HG03064 (cell line): Measurements from ENCODE around the gene KCNK4.
A peak's percentile ranks its signal among the peaks of the same experiment; 100 is the strongest.
"Not testable (repeated sequence)": the region's sequence is repeated elsewhere in the genome, so short reads cannot be mapped to it uniquely, and the experiment has no call there.

Experiments
- ATAC-seq: cut with Tn5 transposase; IDR thresholded peaks from one replicate; pipeline ENCODE4 v1.9.1; 2021; ENCODE audit warnings: low read depth; ENCODE audit not compliant: unreplicated experiment

Gene KCNK4

DNA sequence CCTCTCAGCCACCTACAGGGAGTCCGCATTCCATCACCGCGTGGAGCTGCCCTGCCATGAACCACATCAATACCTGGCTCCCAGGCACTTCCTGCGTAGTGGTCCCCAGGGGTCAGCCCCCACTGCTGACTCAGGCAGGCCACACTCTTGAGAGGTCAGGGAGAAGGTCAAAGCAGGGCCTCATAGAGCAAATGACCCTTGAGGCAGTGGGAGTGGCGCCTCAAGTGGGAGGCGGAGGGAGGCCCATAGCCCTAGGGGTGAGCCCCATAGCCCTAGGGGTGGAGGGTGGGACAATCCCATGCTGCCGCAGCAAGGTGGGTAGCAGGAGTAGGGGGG lies 31.8 kb downstream of the KCNK4 start:
- ATAC-seq: no peak

DNA sequence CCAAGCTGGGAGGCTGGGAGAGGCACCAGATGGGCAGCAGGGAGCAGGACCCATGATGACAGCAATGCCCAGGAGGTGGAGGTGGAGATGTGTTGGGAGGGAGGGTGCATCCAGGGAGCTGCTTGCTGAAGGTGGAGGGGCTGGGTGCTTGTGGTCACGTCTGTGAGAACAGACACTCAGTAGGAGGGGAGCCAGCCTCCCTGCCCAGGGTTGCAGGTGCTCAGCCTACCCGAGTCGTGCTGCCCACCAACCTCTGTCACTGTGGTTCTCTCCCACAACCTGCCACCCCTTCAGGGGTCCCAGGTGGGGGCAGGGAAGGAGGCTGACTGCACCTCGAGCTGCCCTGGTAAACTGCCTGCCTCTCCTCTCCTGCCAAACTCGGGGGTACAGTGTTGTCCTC lies 32.3 kb downstream of the KCNK4 start:
- no peak for ATAC-seq

DNA sequence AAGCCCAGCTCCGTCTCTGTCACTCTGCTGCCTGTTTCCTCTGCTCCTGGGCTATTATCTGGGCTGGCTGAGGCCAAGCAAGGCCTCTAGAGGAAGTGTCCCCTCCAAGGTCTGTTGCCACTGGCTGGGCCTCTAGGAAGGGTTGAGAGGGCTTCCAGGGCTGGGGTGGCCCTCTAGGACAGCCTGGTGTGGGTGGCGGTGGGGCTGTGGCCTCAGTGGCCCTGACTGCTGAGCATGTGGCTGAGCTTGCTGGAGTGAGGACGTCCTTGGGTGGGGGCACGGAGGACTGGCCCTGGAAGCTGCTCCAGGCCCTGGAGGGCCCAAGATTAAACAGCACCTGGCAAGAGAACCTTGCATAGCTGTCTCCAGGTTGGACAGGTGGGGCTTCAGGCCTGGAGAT lies 32.9 kb downstream of the KCNK4 start:
- ATAC-seq: not testable (repeated sequence)

DNA sequence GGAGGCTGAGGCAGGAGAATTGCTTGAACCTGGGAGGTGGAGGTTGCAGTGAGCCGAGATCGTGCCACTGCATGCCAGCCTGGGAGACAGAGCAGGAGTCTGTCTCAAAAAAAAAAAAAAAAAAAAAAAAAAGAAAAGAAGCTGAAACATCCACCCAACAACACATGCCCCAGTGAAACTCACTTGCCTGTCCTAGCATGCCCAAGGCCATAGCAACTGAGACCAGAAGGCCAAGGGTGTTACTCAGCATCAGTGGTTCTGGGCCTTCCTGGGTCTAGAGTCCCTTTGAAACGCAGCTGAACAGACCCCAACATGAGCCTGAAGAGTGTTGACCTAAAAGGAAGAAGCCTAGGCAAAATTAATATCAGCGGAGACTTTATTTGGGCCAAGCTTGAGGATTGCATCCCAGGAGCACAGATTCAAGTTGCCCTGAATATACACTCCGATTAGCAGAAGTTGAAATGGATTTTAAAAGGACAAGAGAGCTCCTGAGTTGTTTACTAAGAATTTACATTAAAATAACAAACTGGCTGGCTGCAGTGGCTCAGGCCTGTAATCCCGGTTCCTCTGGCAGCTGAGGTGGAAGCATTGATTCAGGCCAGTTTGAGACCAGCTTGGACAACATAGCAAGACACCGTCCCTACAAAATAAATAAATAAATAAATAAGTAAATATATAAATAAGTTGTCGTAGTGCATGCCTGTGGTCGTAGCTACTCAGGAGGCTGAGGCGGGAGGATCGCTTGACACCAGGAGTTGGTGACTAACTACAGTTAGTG lies 33.8 kb downstream of the KCNK4 start:
- ATAC-seq: no peak

DNA sequence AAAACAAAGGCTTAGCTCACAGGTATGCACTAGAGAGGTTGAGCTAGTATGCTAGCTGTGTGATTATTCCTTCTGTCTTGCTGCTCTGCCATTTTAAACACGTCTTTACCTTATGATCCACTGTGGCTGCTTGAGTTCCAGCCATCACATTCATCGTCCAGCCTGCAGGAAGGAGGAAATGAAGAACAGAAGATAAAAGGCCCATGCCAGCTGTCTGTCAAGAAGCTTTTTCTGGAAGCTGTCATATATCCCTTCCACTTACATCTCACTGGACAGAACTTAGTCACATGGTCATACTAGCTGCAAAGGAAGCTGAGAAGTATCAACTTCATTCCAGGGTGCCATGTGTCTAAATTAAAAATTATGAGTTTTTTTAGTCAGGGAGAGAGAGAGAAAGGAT lies 36.3 kb downstream of the KCNK4 start:
- ATAC-seq: no peak

DNA sequence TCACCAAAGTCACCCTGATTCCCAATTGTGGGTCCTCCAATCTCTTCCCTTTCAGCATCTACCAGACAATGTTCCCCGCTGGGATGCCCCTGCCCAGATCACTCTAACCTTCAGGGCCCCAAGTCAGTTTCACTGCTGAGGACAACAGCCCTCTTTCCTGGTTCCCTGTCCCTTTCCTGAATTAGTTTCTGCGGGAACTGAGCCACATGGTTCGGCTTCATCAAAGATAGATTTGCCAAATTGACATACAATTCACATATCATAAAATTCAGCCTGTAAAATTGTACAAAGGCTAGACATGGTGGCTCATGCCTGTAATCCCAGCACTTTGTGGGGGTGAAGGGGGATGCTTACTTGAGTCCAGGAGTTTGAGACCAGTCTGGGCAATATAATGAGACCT lies 36.9 kb downstream of the KCNK4 start:
- ATAC-seq: no peak

DNA sequence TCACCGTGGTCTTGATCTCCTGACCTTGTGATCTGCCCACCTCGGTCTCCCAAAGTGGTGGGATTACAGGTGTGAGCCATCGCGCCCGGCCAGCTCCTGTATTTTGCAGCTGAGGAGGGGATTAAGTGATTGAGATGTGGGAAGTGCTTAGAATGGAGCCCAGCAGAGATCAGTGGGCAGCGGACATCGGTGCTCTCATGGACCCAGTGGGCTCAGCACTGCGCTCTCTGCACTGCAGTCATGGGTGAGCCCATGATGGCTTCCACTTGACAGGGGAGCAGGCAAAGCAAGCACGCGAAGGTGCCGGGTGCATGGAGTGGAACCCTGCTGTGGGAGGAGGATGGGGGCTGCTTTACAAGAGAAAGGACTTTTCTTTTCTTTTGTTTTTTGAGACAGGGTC lies 39.8 kb downstream of the KCNK4 start:
- no peak for ATAC-seq

DNA sequence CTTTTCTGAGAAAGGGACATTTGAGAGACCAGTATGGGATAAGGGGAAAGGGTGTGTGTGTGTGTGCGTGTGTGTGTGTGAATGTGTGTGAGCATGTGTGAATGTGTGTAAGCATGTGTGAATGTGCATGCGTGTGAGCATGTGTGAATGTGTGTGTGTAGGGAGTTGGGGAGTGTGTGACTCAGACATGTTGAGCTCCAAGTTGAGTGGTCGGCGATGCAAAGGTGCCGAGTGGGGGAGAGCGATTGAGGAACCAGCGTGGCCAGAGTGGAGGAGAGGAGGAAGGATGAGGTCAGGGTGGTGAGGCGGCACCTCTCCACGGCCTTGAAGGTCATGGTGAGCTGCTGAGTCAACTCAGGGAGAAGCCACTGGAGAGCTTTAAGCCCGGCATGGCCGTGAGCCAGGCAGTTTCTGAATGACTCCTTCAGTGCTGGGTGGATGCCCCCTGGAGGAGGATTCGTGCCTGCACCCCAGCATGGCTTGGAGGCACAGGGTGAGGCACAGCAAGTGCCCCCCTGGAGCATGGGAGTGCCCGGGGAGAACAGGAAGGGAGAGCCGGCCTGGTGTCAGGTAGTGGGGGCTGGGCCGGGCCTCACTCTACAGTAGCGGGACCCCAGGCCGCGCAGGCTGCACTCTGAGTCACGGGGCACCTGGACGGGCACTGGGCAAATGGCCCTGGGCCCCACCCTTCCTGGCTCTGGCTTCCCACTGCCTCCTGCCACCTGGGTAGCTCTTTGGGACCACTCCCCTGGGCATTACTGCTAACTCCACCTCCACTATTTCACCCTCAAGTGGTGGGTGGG lies 40.7 kb downstream of the KCNK4 start:
- no peak for ATAC-seq

DNA sequence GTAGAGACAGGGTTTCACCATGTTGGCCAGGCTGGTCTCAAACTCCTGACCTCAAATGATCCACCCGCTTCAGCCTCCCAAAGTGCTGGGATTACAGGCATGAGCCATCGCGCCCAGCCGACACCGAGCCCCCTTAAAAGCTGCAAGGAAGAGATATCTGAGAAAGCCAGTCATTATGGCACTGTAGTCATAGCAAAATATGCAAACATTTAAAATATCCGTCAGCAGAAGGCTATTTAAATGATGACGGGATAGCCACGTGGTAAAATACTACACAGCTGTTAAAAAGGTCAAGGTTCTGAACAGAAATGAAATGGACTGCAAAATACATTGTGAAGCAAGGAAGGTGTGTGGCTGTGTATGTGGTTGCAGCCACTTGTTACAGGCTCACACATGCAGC lies 42.5 kb downstream of the KCNK4 start:
- no peak for ATAC-seq

DNA sequence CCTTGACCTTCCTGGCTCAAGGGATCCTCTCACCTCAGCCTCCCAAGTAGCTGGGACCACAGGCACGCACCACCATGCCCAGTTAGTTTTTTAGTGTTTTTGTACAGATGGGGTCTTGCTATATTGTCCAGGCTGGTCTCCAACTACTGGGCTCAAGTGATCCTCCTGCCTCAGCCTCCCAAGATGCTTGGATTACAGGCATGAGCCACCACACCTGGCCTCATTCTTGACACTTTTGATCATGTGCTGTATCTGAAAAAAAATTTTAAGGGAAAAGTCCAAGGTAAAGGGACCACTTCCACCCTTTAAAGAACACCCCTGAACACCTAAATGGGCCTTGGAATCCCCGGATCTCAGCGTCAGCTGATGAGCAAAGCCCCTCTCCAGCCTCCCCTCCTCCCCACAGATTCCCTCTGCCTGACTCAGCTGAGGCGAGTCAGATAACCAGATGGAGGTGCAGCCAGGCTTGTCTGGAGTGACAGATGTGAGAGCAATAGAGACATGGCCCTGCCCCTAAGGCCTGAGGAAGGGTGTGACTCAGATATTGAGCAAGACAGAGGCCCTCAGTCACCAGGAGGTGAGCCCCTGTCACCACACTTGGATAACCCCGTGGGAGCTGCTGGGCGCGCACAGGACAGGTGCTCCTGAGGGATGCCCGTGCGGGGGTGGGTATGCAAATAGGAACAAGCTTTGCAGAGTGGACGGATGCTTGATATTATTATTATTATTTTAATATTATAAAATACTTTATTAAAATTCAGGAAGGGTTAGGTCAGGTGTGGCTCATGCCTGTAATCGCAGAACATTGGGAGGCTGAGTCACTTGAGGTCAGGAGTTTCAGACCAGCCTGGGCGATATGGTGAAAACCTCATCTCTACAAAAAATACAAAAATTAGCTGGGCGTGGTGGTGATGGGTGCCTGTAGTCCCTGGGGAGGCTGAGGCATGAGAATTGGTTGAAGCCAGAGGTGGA lies 43.9 kb downstream of the KCNK4 start:
- peak; percentile 74 for ATAC-seq

DNA sequence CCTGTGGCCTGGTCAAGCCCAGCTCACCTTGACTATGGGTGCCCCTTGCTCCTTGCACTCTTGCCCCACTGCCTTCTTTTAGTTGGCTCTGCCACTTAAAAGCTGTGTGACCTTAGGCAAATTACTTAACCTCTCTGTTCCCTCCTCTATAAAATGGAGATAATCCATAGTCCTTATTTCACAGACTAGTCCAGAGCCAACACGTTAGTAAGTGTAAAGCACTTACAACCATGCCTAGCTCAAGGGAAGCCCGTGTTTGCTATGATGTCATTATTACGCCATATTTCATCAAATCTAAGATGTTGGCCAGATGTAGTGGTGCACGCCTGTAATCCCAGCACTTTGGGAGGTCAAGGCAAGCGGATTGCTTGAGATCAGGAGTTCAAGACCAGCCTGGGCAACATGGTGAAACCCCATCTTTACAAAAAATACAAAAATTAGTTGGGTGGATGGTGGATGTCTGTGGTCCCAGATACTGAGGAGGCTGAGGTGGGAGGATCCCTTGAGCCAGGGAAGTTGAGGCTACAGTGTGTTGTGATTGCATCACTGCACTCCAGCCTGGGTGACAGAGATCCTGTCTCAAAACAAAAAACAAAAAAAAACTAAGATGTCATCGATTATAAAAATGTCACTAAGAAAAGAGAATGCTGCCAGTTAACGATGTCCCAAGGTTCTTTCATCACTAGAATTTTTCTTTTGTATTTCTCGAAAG lies 46.6 kb downstream of the KCNK4 start:
- ATAC-seq: no peak

DNA sequence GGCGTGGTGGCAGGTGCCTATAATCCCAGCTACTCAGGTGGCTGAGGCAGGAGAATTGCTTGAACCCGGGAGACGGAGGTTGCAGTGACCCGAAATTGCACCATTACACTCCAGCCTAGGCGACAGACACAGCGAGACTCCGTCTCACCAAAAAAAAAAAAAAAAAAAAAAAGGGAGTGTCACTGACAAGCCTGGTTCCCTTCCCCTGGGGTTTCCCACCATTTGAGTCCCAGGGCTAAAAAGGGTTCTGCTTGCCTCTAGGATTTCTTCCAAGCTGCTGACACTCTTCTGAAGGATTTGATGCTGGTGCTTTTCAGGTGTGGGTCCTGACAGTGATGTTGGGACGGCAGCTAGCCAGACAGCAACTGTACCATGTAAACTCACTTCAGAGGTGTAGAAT lies 47.6 kb downstream of the KCNK4 start:
- ATAC-seq: no peak

DNA sequence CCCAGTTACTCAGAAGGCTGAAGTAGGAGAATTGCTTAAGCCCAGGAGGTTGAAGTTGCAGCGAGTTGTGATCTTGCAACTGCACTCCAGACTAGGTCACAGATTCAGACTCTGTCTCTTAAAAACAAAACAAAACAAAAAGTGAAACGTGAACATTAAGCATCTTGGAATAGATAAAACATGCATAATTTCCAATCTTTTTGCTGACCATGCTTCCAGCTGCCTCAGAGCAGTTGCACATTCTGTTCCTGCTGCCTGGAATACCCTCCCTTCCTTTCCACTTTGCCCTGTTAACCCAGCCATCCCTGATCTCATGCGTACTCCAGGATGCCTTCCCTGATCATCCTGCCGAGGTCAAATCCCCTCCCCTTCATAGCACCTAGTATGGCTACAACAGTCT lies 48.2 kb downstream of the KCNK4 start:
- ATAC-seq: no peak

DNA sequence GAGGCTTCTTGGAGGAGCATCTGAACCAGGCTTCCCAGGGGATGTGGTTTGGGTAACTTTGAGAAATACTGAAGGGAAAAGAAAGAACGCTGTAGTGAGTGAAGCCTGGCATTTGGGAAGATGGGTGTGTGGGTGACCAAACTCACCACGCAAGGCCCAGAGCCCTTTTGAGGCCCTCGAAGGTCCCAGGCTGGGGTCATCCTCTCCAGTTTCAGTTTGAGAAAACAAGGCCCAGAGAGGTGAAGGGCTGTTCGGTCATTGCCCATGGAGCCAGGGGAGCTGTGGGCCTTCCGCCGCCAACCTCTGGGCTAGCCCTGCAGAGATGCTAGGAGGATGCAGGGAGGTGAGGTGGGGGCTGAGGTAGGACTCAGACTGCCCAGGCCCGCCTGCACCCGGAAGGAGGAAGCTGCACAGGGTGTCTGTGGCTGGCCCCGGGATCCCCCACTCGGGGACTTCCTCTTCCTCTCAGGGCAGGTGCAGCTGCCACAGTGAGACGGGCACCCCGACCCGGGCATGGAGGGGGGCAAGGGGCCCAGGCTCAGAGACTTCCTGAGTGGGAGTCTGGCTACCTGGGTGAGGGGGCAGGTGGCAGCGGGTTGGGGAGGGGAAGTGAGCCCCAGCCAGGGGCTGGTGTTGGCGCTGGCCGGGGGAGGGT lies 48.8 kb downstream of the KCNK4 start, which contains the start of gene CCDC88B:
Gene CCDC88B, plus strand, starts transcription at position 451 of the 655 bp plus-strand sequence. Its CDS starts 63 bp downstream, at position 514.
- ATAC-seq: peak; percentile 43

DNA sequence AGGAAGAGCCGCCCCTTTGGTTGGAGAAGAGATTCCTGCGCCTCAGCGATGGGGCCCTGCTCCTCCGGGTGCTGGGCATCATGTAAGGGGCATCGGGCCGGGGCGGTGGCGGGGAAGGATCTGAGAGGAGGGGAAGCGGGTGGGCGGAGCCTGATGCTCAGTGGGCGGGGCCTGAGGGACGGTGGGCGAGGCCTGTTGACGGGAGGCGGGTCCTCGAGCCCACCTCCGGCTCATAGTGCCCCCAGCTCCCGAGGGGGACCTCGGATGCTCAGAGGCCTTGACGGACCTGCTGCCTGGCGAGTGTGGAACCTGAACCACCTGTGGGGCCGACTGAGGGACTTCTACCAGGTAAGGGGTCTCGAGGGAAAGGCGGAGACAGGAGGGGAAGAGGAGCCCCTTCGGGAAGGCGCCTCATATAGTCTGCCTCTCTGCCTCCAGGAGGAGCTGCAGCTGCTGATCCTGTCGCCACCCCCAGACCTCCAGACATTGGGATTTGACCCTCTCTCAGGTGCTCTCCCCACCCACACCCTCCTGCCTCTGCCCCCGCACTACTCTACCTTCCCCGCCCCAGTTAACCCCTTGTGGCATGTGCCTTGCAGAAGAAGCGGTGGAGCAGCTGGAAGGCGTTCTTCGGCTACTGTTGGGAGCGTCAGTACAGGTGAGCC lies 49.7 kb downstream of the KCNK4 start:
- no peak for ATAC-seq

DNA sequence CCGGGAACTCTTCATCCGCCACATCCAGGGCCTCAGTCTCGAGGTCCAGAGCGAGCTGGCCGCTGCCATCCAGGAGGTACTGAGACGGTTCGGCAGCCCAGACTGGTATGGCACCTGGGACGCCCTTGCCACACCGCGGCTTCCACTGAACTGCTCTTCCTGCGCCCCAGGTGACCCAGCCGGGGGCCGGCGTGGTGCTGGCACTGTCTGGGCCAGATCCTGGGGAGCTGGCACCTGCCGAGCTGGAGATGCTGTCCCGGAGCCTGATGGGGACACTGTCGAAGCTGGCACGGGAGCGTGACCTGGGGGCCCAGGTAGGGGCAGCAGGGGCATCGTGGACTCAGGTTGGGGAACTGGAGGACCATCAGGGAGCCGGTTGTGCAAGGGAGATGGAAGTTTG lies 50.3 kb downstream of the KCNK4 start:
- no peak for ATAC-seq

DNA sequence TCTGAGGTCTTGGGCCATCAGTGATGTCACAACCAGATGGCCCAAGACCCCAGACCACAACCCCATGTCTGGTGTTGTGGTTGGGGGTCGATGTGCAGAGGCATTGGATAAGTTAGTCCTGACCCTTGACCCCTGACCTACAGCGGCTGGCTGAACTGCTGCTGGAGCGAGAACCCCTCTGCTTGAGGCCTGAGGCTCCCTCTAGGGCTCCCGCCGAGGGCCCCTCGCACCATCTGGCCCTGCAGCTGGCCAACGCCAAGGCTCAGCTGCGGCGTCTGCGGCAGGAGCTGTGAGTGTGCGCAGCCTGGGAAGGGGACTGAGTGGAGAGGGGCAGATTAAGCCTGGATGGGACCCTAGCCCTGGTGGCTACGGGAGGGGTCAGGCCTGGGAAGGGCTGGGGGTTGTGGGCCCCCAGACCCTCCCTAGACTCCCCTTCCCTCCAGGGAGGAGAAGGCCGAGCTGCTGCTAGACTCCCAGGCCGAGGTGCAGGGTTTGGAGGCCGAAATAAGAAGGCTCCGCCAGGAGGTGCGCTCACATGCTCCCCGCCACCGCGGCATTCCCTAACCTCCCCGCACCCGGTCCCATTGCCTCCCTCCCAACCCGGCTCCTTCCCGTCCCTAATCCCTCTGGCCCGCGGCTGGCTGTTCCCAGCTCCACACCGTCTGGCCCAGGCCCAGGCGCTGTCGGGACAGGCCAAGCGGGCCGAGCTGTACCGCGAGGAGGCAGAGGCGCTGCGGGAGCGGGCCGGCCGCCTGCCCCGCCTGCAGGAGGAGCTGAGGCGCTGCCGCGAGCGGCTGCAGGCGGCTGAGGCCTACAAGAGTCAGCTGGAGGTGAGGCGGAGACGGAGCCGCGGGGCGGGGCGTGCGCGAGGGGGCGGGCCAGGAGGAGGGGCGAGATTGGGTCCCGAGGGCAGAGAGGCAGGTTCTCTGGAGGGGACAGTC lies 51.0 kb downstream of the KCNK4 start:
- ATAC-seq: no peak
